ENCODE results near the gene ALK.

Gene ALK

GRCh38 chr2:29388071-29388470 lies 533.3 kb downstream of the ALK start:
- no peak overlapping the region for H3K27ac ChIP-seq (ENCODE audit: low read length)

GRCh38 chr2:29382486-29382885 lies 538.9 kb downstream of the ALK start:
- DNase-seq, result no peak
- H3K27ac ChIP-seq (ENCODE audit: low read length), result no peak overlapping the region
- H3K27me3 ChIP-seq (ENCODE audit: insufficient read depth, low read length, poor library complexity), result peaks cover 8% of the 10 kb centered on the region
- H4K20me1 ChIP-seq (ENCODE audit: insufficient read depth, low read length), result no peaks in the 10 kb centered on the region
- no peaks in the 10 kb centered on the region for H3K4me1 ChIP-seq (ENCODE audit: insufficient read depth, low read length)
- ATAC-seq (ENCODE audit: insufficient read depth, low read depth), result no peak
- H3K4me2 ChIP-seq (ENCODE audit: insufficient read depth, low read length), result no peak overlapping the region
- TF ChIP-seq, protein P1, sequence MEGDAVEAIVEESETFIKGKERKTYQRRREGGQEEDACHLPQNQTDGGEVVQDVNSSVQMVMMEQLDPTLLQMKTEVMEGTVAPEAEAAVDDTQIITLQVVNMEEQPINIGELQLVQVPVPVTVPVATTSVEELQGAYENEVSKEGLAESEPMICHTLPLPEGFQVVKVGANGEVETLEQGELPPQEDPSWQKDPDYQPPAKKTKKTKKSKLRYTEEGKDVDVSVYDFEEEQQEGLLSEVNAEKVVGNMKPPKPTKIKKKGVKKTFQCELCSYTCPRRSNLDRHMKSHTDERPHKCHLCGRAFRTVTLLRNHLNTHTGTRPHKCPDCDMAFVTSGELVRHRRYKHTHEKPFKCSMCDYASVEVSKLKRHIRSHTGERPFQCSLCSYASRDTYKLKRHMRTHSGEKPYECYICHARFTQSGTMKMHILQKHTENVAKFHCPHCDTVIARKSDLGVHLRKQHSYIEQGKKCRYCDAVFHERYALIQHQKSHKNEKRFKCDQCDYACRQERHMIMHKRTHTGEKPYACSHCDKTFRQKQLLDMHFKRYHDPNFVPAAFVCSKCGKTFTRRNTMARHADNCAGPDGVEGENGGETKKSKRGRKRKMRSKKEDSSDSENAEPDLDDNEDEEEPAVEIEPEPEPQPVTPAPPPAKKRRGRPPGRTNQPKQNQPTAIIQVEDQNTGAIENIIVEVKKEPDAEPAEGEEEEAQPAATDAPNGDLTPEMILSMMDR (IDR thresholded peaks at IDR 0.05; ENCODE audit: borderline replicate concordance, extremely low read depth, low read length, poor library complexity, severe bottlenecking), result no peak
- TF ChIP-seq EZH2 (IDR thresholded peaks at IDR 0.05; ENCODE audit: borderline replicate concordance, low read depth, low read length, severe bottlenecking), result no peak
- no peaks in the 10 kb centered on the region for H3K9me3 ChIP-seq (ENCODE audit: insufficient read depth, low read length, severe bottlenecking)
- no peak overlapping the region for H2AFZ ChIP-seq (ENCODE audit: low read depth, low read length)
- H3K79me2 ChIP-seq (ENCODE audit: insufficient read depth, low read length), result no peaks in the 10 kb centered on the region
- no peak overlapping the region for H3K4me3 ChIP-seq (ENCODE audit: low read depth in 1 of 2, low read length in 2 of 2)
- H3K9ac ChIP-seq (ENCODE audit: low read depth, low read length), result no peak overlapping the region
- H3K36me3 ChIP-seq (ENCODE audit: insufficient read depth, low read length), result no peaks in the 10 kb centered on the region

More at GRCh38 chr2:29388071-29388470, 533.3 kb downstream of the ALK start:
- Histone ChIP-seq H3K9ac (ENCODE audit: low read depth, low read length) (no peak overlapping the region), H4K20me1 (ENCODE audit: insufficient read depth, low read length) (no peaks in the 10 kb centered on the region), H3K4me3 (ENCODE audit: low read depth in 1 of 2, low read length in 2 of 2) (no peak overlapping the region), H3K4me2 (ENCODE audit: insufficient read depth, low read length) (no peak overlapping the region), H3K9me3 (ENCODE audit: insufficient read depth, low read length, severe bottlenecking) (no peaks in the 10 kb centered on the region), H3K36me3 (ENCODE audit: insufficient read depth, low read length) (no peaks in the 10 kb centered on the region), H3K27me3 (ENCODE audit: insufficient read depth, low read length, poor library complexity) (peaks cover 14% of the 10 kb centered on the region), H2AFZ (ENCODE audit: low read depth, low read length) (no peak overlapping the region), H3K4me1 (ENCODE audit: insufficient read depth, low read length) (no peaks in the 10 kb centered on the region), H3K79me2 (ENCODE audit: insufficient read depth, low read length) (no peaks in the 10 kb centered on the region)
- no peak for DNase-seq
- TF ChIP-seq, protein P1 (IDR thresholded peaks at IDR 0.05; ENCODE audit: borderline replicate concordance, extremely low read depth, low read length, poor library complexity, severe bottlenecking), result no peak
- no peak for TF ChIP-seq EZH2 (IDR thresholded peaks at IDR 0.05; ENCODE audit: borderline replicate concordance, low read depth, low read length, severe bottlenecking)
- no peak for ATAC-seq (ENCODE audit: insufficient read depth, low read depth)

GRCh38 chr2:29377788-29378187 lies 543.6 kb downstream of the ALK start:
- H3K36me3 ChIP-seq (ENCODE audit: insufficient read depth, low read length), result no peaks in the 10 kb centered on the region
- no peak overlapping the region for H2AFZ ChIP-seq (ENCODE audit: low read depth, low read length)
- H3K4me2 ChIP-seq (ENCODE audit: insufficient read depth, low read length), result no peak overlapping the region
- H4K20me1 ChIP-seq (ENCODE audit: insufficient read depth, low read length), result no peaks in the 10 kb centered on the region
- H3K4me1 ChIP-seq (ENCODE audit: insufficient read depth, low read length), result no peaks in the 10 kb centered on the region
- no peak for ATAC-seq (ENCODE audit: insufficient read depth, low read depth)
- no peak overlapping the region for H3K9ac ChIP-seq (ENCODE audit: low read depth, low read length)
- H3K9me3 ChIP-seq (ENCODE audit: insufficient read depth, low read length, severe bottlenecking), result no peaks in the 10 kb centered on the region
- TF ChIP-seq EZH2 (IDR thresholded peaks at IDR 0.05; ENCODE audit: borderline replicate concordance, low read depth, low read length, severe bottlenecking), result no peak
- TF ChIP-seq, protein P1 (IDR thresholded peaks at IDR 0.05; ENCODE audit: borderline replicate concordance, extremely low read depth, low read length, poor library complexity, severe bottlenecking), result no peak
- peaks cover 3% of the 10 kb centered on the region for H3K27me3 ChIP-seq (ENCODE audit: insufficient read depth, low read length, poor library complexity)
- no peaks in the 10 kb centered on the region for H3K79me2 ChIP-seq (ENCODE audit: insufficient read depth, low read length)
- no peak overlapping the region for H3K27ac ChIP-seq (ENCODE audit: low read length)
- DNase-seq, result no peak
- no peak overlapping the region for H3K4me3 ChIP-seq (ENCODE audit: low read depth in 1 of 2, low read length in 2 of 2)

DNA sequence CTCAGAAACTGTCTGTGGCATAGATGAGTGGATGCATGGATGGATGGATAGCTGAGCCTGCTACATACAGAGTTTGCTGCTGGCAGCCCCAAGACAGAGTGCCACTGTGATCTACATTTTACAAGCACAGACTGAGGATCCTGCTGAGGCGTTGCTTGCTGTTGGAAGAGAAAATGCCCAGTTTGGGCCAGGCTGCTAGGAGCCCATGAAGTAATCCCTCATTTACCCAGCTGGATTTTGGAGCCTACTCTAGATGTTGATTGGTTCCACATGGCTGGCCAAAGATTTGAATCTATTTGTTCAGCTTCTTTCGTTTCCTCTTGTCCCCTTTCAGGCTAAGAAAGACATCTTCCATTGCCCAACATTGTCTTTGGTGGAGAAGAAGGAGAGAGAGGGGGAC lies 544.8 kb downstream of the ALK start:
- Histone ChIP-seq H3K4me3 (ENCODE audit: low read depth in 1 of 2, low read length in 2 of 2) (no peak overlapping the region), H3K9ac (ENCODE audit: low read depth, low read length) (no peak overlapping the region), H3K4me1 (ENCODE audit: insufficient read depth, low read length) (no peaks in the 10 kb centered on the region), H2AFZ (ENCODE audit: low read depth, low read length) (no peak overlapping the region), H3K4me2 (ENCODE audit: insufficient read depth, low read length) (no peak overlapping the region), H3K9me3 (ENCODE audit: insufficient read depth, low read length, severe bottlenecking) (no peaks in the 10 kb centered on the region), H3K79me2 (ENCODE audit: insufficient read depth, low read length) (no peaks in the 10 kb centered on the region), H3K27me3 (ENCODE audit: insufficient read depth, low read length, poor library complexity) (peaks cover 3% of the 10 kb centered on the region), H4K20me1 (ENCODE audit: insufficient read depth, low read length) (no peaks in the 10 kb centered on the region), H3K27ac (ENCODE audit: low read length) (no peak overlapping the region), H3K36me3 (ENCODE audit: insufficient read depth, low read length) (no peaks in the 10 kb centered on the region)
- no peak for TF ChIP-seq EZH2 (IDR thresholded peaks at IDR 0.05; ENCODE audit: borderline replicate concordance, low read depth, low read length, severe bottlenecking)
- TF ChIP-seq, protein P1 (IDR thresholded peaks at IDR 0.05; ENCODE audit: borderline replicate concordance, extremely low read depth, low read length, poor library complexity, severe bottlenecking), result no peak
- ATAC-seq (ENCODE audit: insufficient read depth, low read depth) (no peak), DNase-seq (no peak)

Measured in DND-41 (cell line).